OCI-M1 (cell line): ENCODE results near the gene ASAP2.

Source experiments
- DNase-seq: peaks from one replicate; lab custom pipeline; 2025; lab: John Stamatoyannopoulos, UW

Gene ASAP2

GRCh38 chr2:9325428-9325827, 118.8 kb downstream of the ASAP2 start:
- no peak for DNase-seq

- DNase-seq = no peak
Measured at GRCh38 chr2:9326975-9327374, 120.4 kb downstream of the ASAP2 start.

GRCh38 chr2:9327873-9328352, 121.3 kb downstream of the ASAP2 start:
- no peak for DNase-seq

GRCh38 chr2:9328931-9329330, 122.3 kb downstream of the ASAP2 start:
- no peak for DNase-seq

GRCh38 chr2:9329497-9329896, 122.9 kb downstream of the ASAP2 start:
- no peak for DNase-seq

GRCh38 chr2:9330612-9331270, 124.1 kb downstream of the ASAP2 start:
- no peak for DNase-seq

- no peak for DNase-seq
Measured at GRCh38 chr2:9331704-9332103, 125.1 kb downstream of the ASAP2 start.

- no peak for DNase-seq
Measured at GRCh38 chr2:9332136-9332852, 125.7 kb downstream of the ASAP2 start.

- DNase-seq = no peak
Measured at GRCh38 chr2:9332853-9333245, 126.2 kb downstream of the ASAP2 start.

- peak; percentile 68 for DNase-seq
Measured at GRCh38 chr2:9333591-9334171, 127.1 kb downstream of the ASAP2 start.

GRCh38 chr2:9334761-9335160, 128.1 kb downstream of the ASAP2 start:
- DNase-seq = no peak

GRCh38 chr2:9335322-9335832, 128.8 kb downstream of the ASAP2 start:
- DNase-seq = no peak

GRCh38 chr2:9336241-9336575, 129.6 kb downstream of the ASAP2 start:
- no peak for DNase-seq

- DNase-seq = peak; percentile 18
Measured at GRCh38 chr2:9336576-9337314, 130.1 kb downstream of the ASAP2 start.

- no peak for DNase-seq
Measured at GRCh38 chr2:9337901-9338300, 131.3 kb downstream of the ASAP2 start.

- no peak for DNase-seq
Measured at GRCh38 chr2:9341337-9341887, 134.8 kb downstream of the ASAP2 start.

- DNase-seq = no peak
Measured at GRCh38 chr2:9342659-9343058, 136.0 kb downstream of the ASAP2 start.

- no peak for DNase-seq
Measured at GRCh38 chr2:9343524-9343923, 136.9 kb downstream of the ASAP2 start.

GRCh38 chr2:9344434-9344833, 137.8 kb downstream of the ASAP2 start:
- no peak for DNase-seq

GRCh38 chr2:9345343-9345742, 138.7 kb downstream of the ASAP2 start:
- DNase-seq = no peak

GRCh38 chr2:9345997-9346396, 139.4 kb downstream of the ASAP2 start:
- DNase-seq = no peak

GRCh38 chr2:9346885-9347284, 140.3 kb downstream of the ASAP2 start:
- DNase-seq = no peak
